Activated naive CD8-positive, alpha-beta T cell treated with anti-CD3 and anti-CD28 coated beads for 36 hours (primary cell): Measurements from ENCODE around the gene TP53TG5. TPM values are rescaled to one million over a fixed set of nuclear protein-coding genes. Genes with fewer than 3 reads are reported as not detected.

ENCODE experiments used
- DNase-seq: peaks from one replicate; pipeline ENCODE4 v3.0.0; 2021
- H3K27ac Mint-ChIP-seq: one replicate; pipeline ENCODE4 v1.8.0; 2022; ENCODE audit warnings: mild to moderate bottlenecking, moderate library complexity, mixed read lengths
- H3K27me3 Mint-ChIP-seq: one replicate; pipeline ENCODE4 v1.8.0; 2022; ENCODE audit warnings: mild to moderate bottlenecking, mixed read lengths
- H3K36me3 Mint-ChIP-seq: one replicate; pipeline ENCODE4 v1.8.0; 2021; ENCODE audit warnings: mild to moderate bottlenecking, mixed read lengths
- H3K4me1 Mint-ChIP-seq: one replicate; pipeline ENCODE4 v1.8.0; 2021; ENCODE audit warnings: mixed read lengths
- H3K4me3 Mint-ChIP-seq: one replicate; pipeline ENCODE4 v1.8.0; 2022; ENCODE audit warnings: mild to moderate bottlenecking, moderate library complexity, mixed read lengths
- H3K9me3 Mint-ChIP-seq: one replicate; pipeline ENCODE4 v1.8.0; 2022; ENCODE audit warnings: mixed read lengths
- total RNA-seq, 2 experiments: library from RNA; stranded (reverse); gene quantifications; one replicate each; pipeline ENCODE4 v1.2.3, GENCODE V29; 2021

The TP53TG5 gene
- total RNA-seq, 2 experiments from 2014 or later, result 0.40 to 0.41 TPM

DNA sequence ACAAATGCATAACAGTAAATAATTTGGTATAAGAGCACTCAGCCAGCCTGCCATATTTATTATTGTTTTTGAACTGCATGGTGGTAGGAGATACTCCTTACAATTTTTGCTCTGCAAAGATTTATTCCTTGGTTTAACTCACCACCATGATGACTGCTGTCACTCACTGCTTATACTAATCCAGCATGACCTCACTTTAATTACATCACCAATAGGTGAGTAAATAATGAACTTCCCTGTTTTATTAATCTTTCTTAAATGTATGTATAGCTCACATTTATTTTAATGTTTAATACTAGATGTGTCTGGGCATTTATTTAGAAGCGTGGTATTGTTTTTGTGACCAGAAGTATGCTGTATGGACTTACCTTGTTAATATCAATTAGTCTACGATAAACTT is 12.8 kb upstream of the TP53TG5 start:
- no peak for DNase-seq
- peaks cover 6% of the 10 kb centered on the region for H3K9me3 Mint-ChIP-seq
- peaks cover 14% of the 10 kb centered on the region for H3K36me3 Mint-ChIP-seq
- peaks cover 11% of the 10 kb centered on the region for H3K4me1 Mint-ChIP-seq
- no peak overlapping the region for H3K4me3 Mint-ChIP-seq
- H3K27me3 Mint-ChIP-seq, result no peaks in the 10 kb centered on the region
- H3K27ac Mint-ChIP-seq, result no peak overlapping the region

- Mint-ChIP-seq H3K4me1 (peaks cover 11% of the 10 kb centered on the region), H3K36me3 (peaks cover 16% of the 10 kb centered on the region), H3K27me3 (no peaks in the 10 kb centered on the region), H3K27ac (no peak overlapping the region), H3K9me3 (peaks cover 6% of the 10 kb centered on the region), H3K4me3 (no peak overlapping the region)
- DNase-seq, result no peak
These were observed 9.1 kb upstream of the TP53TG5 start for GRCh38 chr20:45387274-45387673.

DNA sequence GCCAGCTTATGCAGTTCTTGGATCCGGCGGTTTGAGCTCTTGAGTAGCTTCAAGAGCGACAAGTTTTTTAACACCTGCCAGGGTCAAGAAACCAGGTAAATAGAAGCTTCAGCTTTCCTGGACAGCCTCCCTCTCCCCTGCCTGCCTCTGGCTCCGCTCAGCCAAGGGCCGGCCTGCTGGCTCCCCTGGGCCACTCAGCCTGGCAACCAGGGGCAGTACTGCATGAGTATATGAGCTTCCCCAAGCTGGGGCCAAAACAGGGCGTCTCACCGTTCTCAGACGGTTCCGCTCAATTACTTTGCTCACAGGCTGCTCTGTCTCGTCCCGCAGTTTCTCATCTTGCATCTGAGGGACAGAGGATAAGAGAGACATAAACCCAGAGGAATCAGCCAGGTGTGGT is 856 bp downstream of the TP53TG5 start:
- peaks cover 21% of the 10 kb centered on the region for H3K4me1 Mint-ChIP-seq
- no peaks in the 10 kb centered on the region for H3K9me3 Mint-ChIP-seq
- H3K27me3 Mint-ChIP-seq, result no peaks in the 10 kb centered on the region
- H3K4me3 Mint-ChIP-seq, result no peak overlapping the region
- peaks cover 10% of the 10 kb centered on the region for H3K36me3 Mint-ChIP-seq
- H3K27ac Mint-ChIP-seq, result no peak overlapping the region
- no peak for DNase-seq

DNA sequence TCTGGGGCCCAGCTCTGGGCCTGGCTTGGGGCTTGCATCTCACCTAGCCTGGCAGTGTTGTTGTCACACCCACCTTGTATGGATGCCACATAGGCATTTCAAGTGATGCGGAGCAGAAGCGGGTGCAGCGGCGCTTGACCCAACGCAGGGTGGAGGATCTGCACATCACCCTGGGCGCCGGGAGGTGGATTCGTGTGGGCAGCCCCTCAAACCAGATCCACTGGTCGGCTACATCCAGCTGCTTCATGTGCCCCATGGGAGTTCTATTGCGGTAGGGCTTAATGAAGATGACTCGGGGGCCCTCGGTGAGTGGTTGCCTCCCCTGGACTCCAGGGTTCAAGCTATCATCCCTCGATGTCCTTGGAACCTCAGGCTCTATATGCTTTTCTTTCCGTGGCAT is 3.2 kb downstream of the TP53TG5 start:
- Mint-ChIP-seq H3K9me3 (no peaks in the 10 kb centered on the region), H3K36me3 (peaks cover 7% of the 10 kb centered on the region), H3K27me3 (no peaks in the 10 kb centered on the region), H3K4me1 (peaks cover 22% of the 10 kb centered on the region), H3K4me3 (no peak overlapping the region), H3K27ac (no peak overlapping the region)
- no peak for DNase-seq

GRCh38 chr20:45374101-45374467 is 4.0 kb downstream of the TP53TG5 start:
- DNase-seq, result no peak
- peak overlapping the region; percentile 86 for H3K27ac Mint-ChIP-seq
- no peaks in the 10 kb centered on the region for H3K9me3 Mint-ChIP-seq
- H3K4me1 Mint-ChIP-seq, result peaks cover 19% of the 10 kb centered on the region
- peak overlapping the region; percentile 80 for H3K4me3 Mint-ChIP-seq
- H3K36me3 Mint-ChIP-seq, result peaks cover 7% of the 10 kb centered on the region
- H3K27me3 Mint-ChIP-seq, result no peaks in the 10 kb centered on the region

DNA sequence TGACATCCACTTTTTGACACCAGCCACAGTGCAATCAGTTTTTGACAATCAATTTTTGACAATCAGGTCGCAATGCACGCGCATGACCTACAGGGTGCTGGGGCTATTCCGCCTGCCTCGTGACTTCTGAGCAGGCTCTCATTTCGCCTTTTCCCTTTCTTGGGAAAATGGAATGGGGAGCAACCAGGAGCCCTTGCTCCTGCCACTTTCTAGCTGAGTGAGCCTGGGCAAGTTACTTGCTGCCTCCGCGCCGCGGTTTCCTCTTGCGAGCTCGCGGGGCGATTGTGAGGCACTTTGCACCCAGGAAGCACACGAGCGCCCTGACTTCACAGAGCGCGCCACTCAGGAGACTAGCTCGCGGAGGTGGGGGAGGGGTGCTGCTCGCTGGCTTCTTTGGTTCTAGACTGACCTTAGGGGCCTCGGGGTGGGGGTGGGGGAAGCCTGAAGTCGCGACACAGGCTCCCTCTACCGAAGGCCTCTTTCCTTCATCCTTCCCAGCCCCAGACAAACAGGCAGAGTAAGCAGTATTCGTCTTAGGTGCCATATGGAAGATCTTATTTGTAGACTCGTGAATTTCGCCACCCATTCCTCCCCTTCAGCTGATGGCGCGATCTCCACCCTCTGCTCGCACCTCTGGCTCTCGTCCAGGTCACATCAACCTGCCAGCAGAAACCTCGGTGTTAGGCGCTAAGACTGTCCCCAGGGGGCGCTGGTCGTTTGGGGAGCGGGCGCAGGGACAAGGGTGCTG is 4.6 kb downstream of the TP53TG5 start:
- Mint-ChIP-seq H3K27me3 (no peaks in the 10 kb centered on the region), H3K4me1 (peaks cover 23% of the 10 kb centered on the region), H3K27ac (peak overlapping the region; percentile 86), H3K4me3 (peak overlapping the region; percentile 80), H3K36me3 (peaks cover 7% of the 10 kb centered on the region), H3K9me3 (no peaks in the 10 kb centered on the region)
- DNase-seq, result peak; percentile 89

GRCh38 chr20:45372646-45373352 is 5.3 kb downstream of the TP53TG5 start:
- peak overlapping the region; percentile 86 for H3K27ac Mint-ChIP-seq
- H3K27me3 Mint-ChIP-seq, result no peaks in the 10 kb centered on the region
- peaks cover 6% of the 10 kb centered on the region for H3K36me3 Mint-ChIP-seq
- H3K4me3 Mint-ChIP-seq, result peak overlapping the region; percentile 80
- H3K9me3 Mint-ChIP-seq, result no peaks in the 10 kb centered on the region
- no peak for DNase-seq
- peaks cover 30% of the 10 kb centered on the region for H3K4me1 Mint-ChIP-seq

- H3K27ac Mint-ChIP-seq, result peak overlapping the region; percentile 55
These were observed 5.9 kb downstream of the TP53TG5 start for GRCh38 chr20:45372241-45372640.

DNA sequence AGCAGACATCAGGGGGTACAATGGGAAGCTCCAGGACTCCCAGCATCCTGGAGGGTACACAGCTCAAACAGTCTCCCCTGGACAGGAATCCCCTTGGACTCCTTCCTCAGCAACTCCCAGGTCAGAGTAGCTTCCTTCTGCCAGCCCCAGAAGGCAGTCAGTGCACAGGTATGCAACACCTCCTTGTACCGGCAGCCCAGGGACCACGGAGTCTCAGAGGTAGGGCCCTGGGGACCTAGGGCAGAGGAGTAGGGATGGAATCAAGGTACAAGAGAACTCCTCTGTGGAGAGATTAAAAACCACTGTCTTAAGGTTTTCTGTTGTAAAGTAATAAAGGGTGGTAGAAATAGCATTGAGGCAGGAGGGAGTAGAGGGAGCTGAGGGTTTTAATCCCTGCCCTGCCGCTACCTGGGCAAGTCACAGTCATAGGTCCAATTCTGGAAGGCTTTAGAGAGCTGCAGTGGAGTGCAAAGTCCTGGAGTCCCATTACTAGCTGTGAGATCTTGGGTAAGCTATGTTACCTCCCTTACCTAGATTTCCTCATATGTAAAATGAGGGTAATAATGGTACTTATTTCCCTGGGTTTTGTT is 7.5 kb downstream of the TP53TG5 start:
- Mint-ChIP-seq H3K27ac (peak overlapping the region; percentile 42), H3K4me3 (no peak overlapping the region), H3K9me3 (no peaks in the 10 kb centered on the region), H3K4me1 (peaks cover 43% of the 10 kb centered on the region), H3K36me3 (peaks cover 13% of the 10 kb centered on the region), H3K27me3 (no peaks in the 10 kb centered on the region)
- DNase-seq, result no peak

More at GRCh38 chr20:45372241-45372640, 5.9 kb downstream of the TP53TG5 start:
- Mint-ChIP-seq H3K4me3 (no peak overlapping the region), H3K36me3 (peaks cover 6% of the 10 kb centered on the region), H3K4me1 (peaks cover 35% of the 10 kb centered on the region), H3K27me3 (no peaks in the 10 kb centered on the region), H3K9me3 (no peaks in the 10 kb centered on the region)
- no peak for DNase-seq

DNA sequence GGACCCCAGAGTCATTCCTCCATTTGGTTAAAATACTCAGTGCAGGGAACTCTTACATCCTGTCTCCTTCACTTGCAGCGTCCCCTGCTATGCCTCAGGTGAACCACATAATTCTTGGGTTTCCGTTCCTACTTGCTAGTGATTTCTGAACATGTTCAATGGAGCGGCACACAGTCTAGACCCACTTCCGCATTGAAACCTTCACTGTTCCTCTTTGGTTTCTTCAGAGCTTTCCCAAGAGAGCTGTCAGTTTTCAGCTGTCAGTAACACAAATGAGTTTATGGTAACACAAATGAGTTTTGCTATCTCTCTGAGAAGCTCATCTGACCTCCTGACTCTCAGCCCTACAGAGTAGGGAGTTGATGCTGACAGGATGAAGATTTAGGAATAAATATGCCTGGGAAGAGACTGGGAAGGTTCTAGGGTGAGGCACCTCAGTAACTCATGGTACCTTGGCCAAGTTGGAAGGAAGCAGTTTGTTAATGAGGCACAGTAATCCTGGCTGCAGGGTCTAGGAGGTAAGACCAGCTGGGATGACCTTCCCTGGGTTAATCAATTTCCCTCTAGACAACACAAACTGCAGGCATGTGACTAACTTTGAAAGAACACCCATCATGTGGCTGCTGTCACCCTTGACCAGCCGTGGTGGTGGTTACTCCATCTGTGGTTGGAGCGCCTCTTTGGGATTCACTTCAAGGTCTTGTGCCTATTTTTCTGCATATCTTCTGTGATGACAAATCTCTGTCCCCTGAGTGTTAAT is 9.7 kb downstream of the TP53TG5 start:
- H3K27me3 Mint-ChIP-seq, result no peaks in the 10 kb centered on the region
- DNase-seq, result no peak
- H3K27ac Mint-ChIP-seq, result peak overlapping the region; percentile 72
- H3K36me3 Mint-ChIP-seq, result peaks cover 13% of the 10 kb centered on the region
- H3K4me3 Mint-ChIP-seq, result no peak overlapping the region
- peaks cover 51% of the 10 kb centered on the region for H3K4me1 Mint-ChIP-seq
- no peaks in the 10 kb centered on the region for H3K9me3 Mint-ChIP-seq

DNA sequence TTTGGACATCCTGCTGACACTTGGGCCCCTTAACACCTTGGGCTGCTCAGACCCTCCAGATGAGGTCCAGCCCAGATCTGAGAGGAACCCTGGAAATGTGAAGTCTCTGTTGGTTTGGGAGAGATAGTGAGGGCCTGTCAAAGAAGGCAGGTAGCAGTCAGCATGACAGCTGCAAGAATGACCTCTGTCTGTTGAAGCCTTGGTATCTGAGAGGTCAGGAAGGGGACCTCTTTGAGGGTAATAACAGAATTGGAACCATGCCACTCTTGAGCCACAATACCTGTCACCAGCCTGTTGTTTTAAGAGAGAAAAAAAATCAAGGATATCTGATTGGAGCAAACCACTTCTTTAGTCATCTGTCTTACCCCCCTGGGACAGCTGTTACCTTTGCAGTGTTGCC is 11.0 kb downstream of the TP53TG5 start:
- Mint-ChIP-seq H3K36me3 (peaks cover 10% of the 10 kb centered on the region), H3K4me1 (peaks cover 46% of the 10 kb centered on the region), H3K4me3 (no peak overlapping the region), H3K27ac (peak overlapping the region; percentile 60), H3K9me3 (no peaks in the 10 kb centered on the region), H3K27me3 (no peaks in the 10 kb centered on the region)
- DNase-seq, result no peak

- Mint-ChIP-seq H3K9me3 (no peaks in the 10 kb centered on the region), H3K4me3 (no peak overlapping the region), H3K36me3 (peaks cover 10% of the 10 kb centered on the region), H3K27ac (peak overlapping the region; percentile 60), H3K27me3 (no peaks in the 10 kb centered on the region), H3K4me1 (peaks cover 49% of the 10 kb centered on the region)
- DNase-seq, result no peak
These were observed 11.5 kb downstream of the TP53TG5 start for GRCh38 chr20:45366631-45367030.

DNA sequence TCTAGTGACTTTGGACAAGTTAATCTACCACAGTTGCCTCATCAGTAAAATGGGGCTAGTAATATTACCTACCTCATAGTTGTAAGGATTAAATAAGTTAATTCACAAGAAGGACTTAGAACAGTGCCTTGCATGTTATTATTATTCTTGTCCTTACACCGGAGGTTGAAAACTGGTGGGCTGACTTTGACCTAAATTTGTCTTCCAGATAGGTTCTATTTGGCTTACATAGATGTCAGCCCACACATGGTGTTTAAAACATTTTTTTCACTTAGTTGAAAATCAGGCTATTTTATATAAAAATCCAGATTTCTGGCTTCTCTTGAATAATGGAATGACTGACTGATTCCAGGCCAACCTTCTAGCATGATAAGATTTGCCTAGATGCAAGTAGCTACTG is 11.9 kb downstream of the TP53TG5 start:
- H3K36me3 Mint-ChIP-seq, result peaks cover 10% of the 10 kb centered on the region
- DNase-seq, result no peak
- no peaks in the 10 kb centered on the region for H3K27me3 Mint-ChIP-seq
- no peak overlapping the region for H3K4me3 Mint-ChIP-seq
- H3K9me3 Mint-ChIP-seq, result no peaks in the 10 kb centered on the region
- no peak overlapping the region for H3K27ac Mint-ChIP-seq
- peaks cover 49% of the 10 kb centered on the region for H3K4me1 Mint-ChIP-seq

DNA sequence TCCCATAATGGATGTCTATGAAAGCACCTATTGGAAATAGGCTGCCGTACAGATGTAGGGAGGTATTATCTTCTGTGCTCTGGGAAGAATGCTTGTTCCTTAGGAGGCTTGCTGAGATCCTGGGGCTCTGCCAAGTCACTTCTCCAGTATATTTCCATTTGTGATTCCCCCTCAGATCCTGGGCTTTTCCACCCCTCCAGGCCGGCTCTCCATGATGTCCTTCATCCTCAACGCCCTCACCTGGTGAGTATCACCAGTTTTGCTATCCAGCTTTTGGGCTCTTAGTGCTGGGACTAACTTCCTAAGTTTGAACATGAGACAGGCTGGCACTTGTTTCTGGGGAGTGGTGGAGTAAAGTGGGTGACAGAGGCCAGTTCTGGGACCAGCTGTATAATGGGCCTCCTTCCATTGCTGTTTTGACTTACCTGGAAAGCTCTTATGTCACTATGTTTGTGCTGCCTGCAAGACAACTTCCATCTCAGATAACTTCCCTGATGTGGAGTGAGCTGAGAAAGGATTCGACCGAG is 12.6 kb downstream of the TP53TG5 start:
- Mint-ChIP-seq H3K4me3 (no peak overlapping the region), H3K4me1 (peaks cover 49% of the 10 kb centered on the region), H3K27ac (peak overlapping the region; percentile 12), H3K36me3 (peaks cover 10% of the 10 kb centered on the region), H3K9me3 (no peaks in the 10 kb centered on the region), H3K27me3 (no peaks in the 10 kb centered on the region)
- DNase-seq, result no peak
